ENCODE measurements around the gene LIPN. TPM values are rescaled to one million over a fixed set of nuclear protein-coding genes. Genes with fewer than 3 reads are reported as not detected.
"Not testable (repeated sequence)": the region's sequence is repeated elsewhere in the genome, so short reads cannot be mapped to it uniquely, and the experiment has no call there.

The LIPN gene, protein sequence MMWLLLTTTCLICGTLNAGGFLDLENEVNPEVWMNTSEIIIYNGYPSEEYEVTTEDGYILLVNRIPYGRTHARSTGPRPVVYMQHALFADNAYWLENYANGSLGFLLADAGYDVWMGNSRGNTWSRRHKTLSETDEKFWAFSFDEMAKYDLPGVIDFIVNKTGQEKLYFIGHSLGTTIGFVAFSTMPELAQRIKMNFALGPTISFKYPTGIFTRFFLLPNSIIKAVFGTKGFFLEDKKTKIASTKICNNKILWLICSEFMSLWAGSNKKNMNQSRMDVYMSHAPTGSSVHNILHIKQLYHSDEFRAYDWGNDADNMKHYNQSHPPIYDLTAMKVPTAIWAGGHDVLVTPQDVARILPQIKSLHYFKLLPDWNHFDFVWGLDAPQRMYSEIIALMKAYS
- total RNA-seq: not detected in 2 replicates
- polyA plus RNA-seq (2012): not detected

- no peak for DNase-seq (ENCODE audit: low read depth)
Observed at GRCh38 chr10:88759366-88760101, at the start of gene LIPN. Gene LIPN (plus strand): TSS chr10:88760020. CDS start chr10:88761406, 1,386 bp downstream.

DNA sequence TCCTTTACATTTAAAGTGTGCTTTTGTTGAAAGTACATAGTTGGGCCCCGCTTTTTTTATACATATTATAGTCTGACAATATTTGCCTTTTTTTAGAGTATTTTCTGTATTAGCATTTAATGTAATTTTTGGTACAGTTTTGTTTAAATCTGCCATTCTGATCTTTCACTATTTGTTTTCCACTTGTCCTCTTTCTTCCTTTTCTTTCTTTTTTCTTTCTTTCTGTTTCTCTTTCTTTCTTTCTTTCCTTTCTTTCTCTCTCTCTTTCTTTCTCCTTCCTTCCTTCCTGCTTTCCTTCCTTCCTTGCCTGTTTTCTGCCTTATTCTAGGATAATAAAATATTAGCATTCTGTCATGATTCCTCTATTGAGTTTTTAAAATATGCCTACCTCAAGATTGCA, 44.3 kb upstream of the LIPN start:
- DNase-seq (ENCODE audit: low read depth): no peak

- no peak for DNase-seq (ENCODE audit: low read depth)
Observed at GRCh38 chr10:88721392-88721791, 38.4 kb upstream of the LIPN start.

DNA sequence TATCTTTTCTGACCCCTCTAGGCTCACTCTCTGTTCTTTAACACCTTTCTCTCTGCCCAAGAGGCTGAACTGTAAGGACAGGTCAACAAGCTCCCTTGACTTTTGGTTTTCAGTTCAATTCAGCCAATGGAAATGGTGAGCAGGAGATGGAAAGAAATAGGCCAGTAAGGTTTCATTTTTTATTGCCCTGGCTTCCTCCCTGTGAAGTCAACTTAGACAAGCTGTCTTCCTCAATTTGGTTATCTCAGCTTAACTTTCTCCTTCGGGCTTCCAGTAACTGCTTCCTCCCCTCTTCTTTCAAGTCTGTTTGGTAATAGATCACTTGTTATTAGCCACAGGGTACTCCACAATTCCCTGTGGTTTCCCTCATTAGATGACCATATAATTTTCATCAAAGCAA, 34.0 kb upstream of the LIPN start:
- no peak for DNase-seq (ENCODE audit: low read depth)

- DNase-seq (ENCODE audit: low read depth): no peak
Observed at GRCh38 chr10:88728107-88728763, 31.6 kb upstream of the LIPN start.

GRCh38 chr10:88730864-88731263, 29.0 kb upstream of the LIPN start:
- no peak for DNase-seq (ENCODE audit: low read depth)

- no peak for DNase-seq (ENCODE audit: low read depth)
Observed at GRCh38 chr10:88731296-88731695, 28.5 kb upstream of the LIPN start.

DNA sequence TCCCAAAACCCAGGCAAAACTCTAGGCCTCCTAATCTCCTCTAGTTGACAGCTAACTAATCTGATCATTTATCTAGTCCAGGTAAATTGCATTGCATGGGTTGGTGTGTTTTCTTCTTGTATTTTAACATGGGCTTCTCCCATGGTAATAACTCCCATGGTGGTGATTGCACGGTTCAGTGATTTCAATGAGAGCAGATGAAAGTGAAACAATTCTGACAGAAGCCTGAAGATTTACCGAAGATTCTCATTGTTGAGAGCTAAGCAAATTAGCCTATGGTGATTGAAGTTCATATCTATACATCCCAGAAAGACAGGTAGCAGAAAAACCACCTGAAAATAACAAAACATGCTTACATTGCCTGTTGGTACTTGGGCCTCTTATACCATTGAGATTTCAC, 26.6 kb upstream of the LIPN start:
- no peak for DNase-seq (ENCODE audit: low read depth)

DNA sequence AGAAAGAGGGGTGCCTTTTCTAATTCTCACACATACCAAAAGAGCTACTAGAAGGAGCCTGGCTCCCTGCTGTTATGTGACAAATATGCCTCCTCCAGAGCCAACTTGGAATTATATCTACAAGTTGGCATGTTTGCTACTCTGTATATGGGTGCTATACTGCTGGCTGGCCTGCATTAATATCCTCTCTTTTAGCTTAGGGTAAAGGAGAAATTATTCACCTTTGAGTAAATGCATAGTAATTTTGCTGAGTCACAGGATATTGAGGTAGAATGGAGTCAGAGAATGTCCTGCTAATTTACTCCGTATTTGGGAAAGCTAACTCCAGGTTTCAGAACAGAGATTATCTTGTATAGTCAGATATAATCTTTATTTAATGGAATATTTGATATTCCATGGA, 24.2 kb upstream of the LIPN start:
- DNase-seq (ENCODE audit: low read depth): no peak

DNA sequence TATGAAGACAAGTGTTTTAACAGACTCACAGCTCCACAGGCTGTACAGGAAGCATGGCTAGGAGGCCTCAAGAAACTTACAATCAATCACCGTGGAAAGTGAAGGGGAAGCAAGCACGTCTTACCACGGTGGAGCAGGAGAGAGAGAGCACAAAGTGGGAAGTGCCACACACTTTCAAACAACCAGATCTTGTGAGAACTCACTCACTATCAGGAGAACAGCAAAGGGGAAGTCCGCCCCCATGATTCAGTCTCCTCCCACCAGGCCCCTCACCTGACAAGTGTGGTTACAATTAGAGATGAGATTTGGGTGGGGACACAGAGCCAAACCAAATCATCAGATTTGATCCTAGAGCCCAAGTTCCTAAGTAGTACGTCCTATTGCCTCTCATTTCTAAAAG, 17.9 kb upstream of the LIPN start:
- DNase-seq (ENCODE audit: low read depth): not testable (repeated sequence)

DNA sequence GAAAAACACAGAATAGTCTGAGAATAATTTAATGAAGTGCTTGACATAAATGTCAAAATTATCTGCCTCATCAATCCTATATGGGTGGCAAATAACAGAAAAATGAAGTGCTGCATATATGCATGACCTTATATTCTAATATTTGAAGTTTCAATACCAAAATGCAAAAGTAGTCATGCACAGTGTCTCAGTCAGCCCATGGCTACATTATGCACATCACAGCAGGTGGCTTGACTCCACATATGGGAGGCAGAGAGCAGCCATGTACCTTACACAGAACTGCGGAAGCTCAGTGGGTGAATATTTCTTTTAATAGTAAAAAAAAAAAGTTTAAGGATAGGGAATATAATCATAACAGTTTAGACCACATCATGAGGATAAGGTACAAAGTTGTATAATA, 17.4 kb upstream of the LIPN start:
- no peak for DNase-seq (ENCODE audit: low read depth)

GRCh38 chr10:88744002-88744401, 15.8 kb upstream of the LIPN start:
- peak; percentile 44 for DNase-seq (ENCODE audit: low read depth)

- no peak for DNase-seq (ENCODE audit: low read depth)
Observed at GRCh38 chr10:88745633-88746032, 14.2 kb upstream of the LIPN start.

DNA sequence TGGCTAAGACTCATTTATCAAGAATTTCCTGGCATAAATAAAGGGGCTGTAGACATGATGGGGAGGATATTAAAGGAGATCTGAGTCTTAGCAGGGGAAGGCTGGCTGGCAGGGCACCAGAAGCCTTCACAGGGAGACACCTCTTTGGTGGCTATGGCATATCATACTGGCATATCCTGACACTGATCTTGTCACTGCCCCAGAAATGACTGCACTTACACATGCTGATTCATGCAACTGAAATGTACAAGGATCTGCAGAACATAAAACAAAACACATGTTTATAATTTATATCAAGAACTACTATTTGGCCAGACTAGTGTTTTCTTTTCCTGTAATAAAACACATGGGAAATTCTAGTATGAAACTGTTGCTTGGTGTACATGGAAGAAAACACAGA, 5.5 kb upstream of the LIPN start:
- DNase-seq (ENCODE audit: low read depth): no peak

DNA sequence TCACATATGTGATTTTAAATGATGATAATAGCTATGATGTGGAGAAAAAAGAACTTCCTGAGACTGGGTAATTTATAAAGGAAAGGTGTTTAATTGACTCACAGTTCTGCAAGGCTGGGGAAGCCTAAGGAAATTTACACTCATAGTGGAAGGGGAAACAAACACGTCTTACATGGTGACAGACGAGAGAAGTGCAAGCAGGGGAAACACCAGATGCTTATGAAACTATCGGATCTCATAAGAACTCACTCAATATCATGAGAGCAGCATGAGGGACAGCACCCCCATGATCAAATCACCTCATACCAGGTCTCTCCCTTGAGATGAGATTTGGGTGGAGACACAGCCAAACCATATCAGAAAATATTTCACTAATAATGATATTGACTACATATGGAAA, 4.1 kb upstream of the LIPN start:
- DNase-seq (ENCODE audit: low read depth): no peak

- DNase-seq (ENCODE audit: low read depth): no peak
Observed at GRCh38 chr10:88756660-88757059, 3.2 kb upstream of the LIPN start.

GRCh38 chr10:88762906-88763305, 3.1 kb downstream of the LIPN start:
- no peak for DNase-seq (ENCODE audit: low read depth)

GRCh38 chr10:88763441-88763840, 3.6 kb downstream of the LIPN start:
- peak; percentile 15 for DNase-seq (ENCODE audit: low read depth)

GRCh38 chr10:88764110-88764509, 4.3 kb downstream of the LIPN start:
- no peak for DNase-seq (ENCODE audit: low read depth)

DNA sequence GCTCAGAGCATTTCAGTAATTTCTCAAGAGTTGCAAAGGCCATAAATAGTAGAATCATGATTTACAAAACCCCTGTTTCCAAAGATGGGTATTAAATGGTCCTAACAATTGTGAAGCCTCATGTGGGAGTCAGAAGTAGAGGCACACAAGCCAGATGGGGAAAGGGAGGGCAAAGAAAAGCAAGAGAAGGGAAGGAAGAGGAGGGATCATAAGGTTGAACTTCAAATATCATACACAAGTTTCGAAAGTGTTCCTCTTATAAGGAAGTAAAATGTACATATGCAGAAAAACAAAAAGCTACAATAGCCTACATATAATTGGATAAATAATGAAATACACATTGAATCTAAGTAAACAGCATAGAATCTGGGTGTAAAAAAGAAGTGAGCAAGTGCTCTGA, 6.0 kb downstream of the LIPN start:
- DNase-seq (ENCODE audit: low read depth): no peak

GRCh38 chr10:88769384-88769783, 9.6 kb downstream of the LIPN start:
- no peak for DNase-seq (ENCODE audit: low read depth)

DNA sequence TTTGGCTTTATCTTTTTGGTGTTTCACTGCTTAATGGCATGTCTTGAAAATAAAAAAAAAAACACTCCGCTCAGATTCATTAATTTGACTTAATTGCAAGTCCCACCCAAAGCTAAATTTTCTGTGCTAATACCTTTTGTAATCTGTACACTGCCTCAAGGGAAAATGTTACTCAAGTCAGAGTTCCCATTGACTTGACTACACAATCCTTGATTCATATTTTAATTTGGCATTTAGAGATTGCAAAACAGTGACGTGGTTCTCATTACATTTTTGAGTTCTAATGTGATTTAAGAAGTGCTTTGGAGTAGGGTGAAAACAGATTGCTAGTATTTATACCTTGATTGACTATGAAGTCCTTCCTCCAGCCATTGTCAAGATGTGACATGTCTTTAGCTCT, 21.4 kb downstream of the LIPN start:
- no peak for DNase-seq (ENCODE audit: low read depth)
